RPMI7951 (cell line): Measurements from ENCODE around the gene VWA8. TPM values are rescaled to one million over a fixed set of nuclear protein-coding genes. Genes with fewer than 3 reads are reported as not detected.

ENCODE experiments used
- DNase-seq: peaks from one replicate; pipeline ENCODE4 v3.0.0-alpha.2; 2012; ENCODE audit warnings: low read depth
- total RNA-seq: library from RNA; depleted of rRNA; stranded (reverse); fragments of >200 nt; shearing (Covaris generic); gene quantifications from 2 replicates; pipeline ENCODE4 v1.2.3, GENCODE V29; 2014

VWA8 gene
- total RNA-seq, 1 experiment from 2014 or later = 8.5 TPM

DNA sequence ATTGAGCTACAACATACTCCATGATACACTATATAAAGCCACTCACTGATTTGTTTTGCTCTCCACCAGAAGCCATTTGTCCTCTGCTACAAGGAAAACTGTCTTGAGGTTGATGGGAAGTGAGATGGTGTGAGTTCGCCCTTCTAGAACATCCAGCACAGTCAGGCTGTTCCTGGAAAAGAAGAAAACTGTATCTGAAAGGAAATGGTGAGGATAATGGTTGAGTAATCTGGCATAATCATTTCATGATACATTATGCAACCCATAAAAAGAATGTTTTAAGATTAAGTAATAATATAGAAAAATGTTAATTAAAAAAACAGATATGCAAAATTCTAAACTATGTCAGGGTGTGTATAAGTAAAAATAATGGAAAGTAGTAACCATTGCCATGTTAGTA, 269.6 kb downstream of the VWA8 start:
- DNase-seq = no peak

- DNase-seq = no peak
Observed at GRCh38 chr13:41682766-41683165, 278.1 kb downstream of the VWA8 start.

DNA sequence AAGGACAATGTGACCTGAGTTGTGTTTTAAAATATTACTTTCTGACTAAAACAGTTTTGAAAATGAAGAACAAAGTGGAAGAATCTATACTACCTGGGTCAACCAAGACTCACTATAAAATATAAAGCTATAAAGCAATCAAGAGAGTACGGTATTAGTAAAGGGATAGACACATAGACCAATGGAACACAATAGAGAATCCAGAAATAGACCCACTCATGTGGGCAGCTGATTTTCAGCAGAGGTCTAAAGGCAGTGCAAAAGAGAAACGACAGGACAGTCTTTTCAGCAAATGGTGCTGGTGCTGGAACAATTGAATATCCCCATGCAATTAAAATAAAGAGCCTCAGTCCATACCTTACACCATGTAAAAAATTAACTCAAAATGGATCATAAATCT, 278.9 kb downstream of the VWA8 start:
- no peak for DNase-seq

GRCh38 chr13:41681587-41681986, 279.3 kb downstream of the VWA8 start:
- DNase-seq = no peak

DNA sequence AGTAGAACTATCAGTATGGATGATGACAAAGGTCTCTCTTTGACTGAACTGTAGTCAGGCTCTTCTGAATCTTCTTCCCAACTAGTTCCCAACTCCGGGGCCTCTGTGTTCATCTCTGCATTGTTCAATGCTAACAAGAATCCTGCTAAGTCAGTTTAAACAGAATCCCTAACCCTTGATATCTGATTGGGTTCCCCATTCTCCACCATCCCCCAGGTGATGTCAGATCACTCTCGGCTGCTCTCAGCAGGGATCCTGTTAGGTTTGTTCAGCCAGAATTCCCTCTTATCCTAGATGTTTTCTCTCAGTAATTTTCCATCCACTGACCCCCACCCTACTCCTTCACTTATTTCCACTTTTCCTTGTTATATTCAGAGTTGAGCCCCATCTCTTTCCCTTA, 280.0 kb downstream of the VWA8 start:
- DNase-seq = no peak

DNA sequence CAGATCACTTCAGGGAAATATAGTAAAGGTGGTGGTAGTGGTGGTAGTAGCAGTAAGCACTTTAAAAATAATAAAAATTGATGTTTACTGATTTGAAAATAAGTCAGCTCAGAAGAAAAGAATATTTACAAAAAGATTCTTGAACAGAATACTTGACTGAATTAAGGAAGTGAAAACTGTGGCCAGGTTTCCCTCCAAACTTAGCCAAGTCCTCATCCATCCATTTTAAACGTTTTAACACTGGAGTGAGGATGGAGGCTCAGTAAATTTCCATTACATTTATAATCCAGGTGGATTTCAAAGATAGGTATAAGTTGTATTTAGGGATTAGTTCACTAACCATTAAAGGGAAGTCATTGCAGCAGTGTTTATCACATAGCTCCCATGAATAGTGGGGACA, 282.1 kb downstream of the VWA8 start:
- no peak for DNase-seq

DNA sequence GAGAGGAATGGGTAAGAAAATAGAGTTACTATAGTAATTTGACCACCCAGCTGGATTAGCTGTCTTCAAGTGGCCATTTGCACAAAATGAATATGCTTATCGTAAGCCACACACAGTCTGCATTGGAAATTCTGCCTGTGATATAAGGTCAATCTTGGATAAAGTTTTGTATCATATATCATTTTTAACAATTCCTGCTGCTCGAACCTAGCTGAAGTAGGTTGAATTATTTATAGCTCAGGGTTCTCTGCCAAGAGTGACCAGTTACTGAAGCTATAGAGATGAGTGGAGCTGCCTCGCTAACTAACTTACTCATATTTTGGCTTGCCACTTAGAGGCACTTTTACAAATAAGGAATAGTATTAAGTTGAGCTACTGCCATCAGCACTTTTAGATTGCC, 282.7 kb downstream of the VWA8 start:
- peak; percentile 12 for DNase-seq

DNA sequence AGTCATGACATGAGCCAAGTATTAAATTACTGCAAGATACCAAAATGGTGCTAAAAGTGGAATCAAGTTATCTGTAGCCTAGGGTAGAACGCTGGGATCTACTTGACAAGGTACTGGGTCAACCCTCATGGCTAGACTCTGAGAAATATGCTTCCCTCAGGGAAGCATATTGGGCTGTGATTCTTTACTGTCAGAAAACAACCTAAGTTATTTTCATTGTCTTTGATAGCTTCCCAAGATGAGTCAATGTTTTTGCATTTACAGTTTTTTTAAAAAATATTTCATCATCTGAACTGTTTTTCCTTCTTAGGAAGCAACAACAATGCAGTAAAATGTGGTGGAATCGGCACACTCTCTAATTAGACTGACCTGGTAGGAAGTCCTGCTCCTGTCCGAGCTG, 285.6 kb downstream of the VWA8 start:
- DNase-seq = no peak

- DNase-seq = no peak
Observed at GRCh38 chr13:41674246-41674645, 286.7 kb downstream of the VWA8 start.

GRCh38 chr13:41673640-41674039, 287.3 kb downstream of the VWA8 start:
- no peak for DNase-seq

GRCh38 chr13:41670873-41671443, 290.0 kb downstream of the VWA8 start:
- no peak for DNase-seq

- peak; percentile 84 for DNase-seq
Observed at GRCh38 chr13:41668130-41668757, 292.7 kb downstream of the VWA8 start.

GRCh38 chr13:41666644-41667043, 294.3 kb downstream of the VWA8 start:
- no peak for DNase-seq

GRCh38 chr13:41660411-41660810, 300.5 kb downstream of the VWA8 start:
- no peak for DNase-seq

DNA sequence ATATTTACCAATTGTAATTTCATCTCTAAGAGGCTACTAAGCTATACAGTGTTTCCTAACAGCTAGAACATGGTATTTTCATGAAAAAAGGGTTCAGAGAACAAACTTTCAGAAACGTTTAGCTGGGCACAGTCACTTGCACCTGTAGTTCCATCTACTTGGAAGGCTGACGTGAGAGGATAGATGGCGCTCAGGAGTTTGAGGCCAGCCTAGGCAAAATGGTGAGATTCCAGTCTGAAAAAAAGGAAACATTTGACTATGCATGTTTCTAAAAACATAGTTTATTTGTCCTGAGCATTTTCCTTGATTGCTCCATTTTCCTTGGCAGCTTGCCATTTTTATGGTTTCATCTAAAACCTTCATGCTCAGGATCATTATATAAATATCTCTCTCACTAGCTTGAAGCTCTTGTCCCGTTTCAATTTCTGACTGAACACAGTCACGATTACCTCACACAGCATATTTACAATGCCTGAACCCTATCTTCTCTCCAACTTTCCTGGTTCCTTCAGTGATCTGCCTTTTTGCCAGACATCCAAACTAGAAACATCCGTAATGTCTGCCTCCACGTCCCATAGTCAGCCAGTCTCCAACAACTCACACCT, 302.8 kb downstream of the VWA8 start:
- DNase-seq = no peak

GRCh38 chr13:41655997-41656396, 304.9 kb downstream of the VWA8 start:
- DNase-seq = no peak

- no peak for DNase-seq
Observed at GRCh38 chr13:41654796-41655195, 306.1 kb downstream of the VWA8 start.

DNA sequence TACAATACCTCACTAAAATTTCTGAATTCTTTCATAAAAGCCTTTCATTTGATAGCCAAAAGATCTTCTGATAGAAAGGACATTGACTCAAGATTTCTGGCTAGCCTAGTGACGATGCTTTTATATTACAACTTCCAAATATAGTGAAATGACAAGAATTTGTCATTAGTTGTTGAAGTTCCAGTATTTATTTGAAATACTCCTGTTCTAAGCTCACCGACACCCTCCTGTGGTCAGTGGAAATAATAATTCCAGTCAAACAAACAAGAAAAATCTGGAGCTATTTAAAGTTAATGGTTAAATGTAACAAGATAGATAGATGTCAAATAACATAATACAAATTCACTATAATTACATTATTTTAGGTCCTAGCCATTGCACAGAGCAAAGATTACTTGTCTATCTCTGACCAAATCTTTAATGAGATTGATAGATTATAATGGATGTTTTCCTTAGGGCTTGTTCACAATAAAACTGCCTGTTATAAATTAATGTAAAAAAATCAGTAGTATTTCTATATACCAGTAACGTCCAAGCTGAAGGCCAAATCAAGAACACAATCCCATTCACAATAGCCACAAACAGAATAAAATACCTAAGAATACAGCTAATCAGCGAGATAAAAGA, 308.1 kb downstream of the VWA8 start:
- DNase-seq = peak; percentile 47

DNA sequence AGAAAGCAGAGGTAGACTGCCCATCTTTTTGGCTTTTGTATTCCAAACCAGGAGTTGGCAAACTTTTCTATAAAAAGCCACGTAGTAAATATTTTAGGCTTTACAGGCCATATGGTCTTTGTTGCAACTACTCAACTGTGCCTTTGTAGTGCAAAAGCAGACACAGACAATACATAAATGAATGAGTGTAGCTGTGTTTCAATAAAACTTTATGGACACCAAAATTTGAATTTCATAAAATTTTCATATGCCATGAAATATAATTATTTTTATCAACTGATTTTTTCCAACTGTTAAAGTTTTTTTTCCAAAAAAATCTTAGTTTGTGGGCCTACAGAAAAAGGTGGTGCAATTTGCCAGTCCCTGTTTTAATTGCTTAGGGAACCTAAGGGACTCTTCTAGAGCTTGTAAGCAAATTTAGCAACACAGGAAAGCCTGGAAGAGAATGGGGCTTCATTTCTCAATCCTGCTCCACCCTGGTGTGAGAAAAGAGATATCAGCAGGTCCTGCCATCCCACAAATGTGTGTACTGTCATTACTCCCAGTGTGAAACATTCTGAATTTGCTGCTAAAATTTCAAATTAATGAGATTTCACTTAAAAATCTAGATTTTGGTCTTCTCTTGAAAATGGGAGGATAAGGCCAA, 309.4 kb downstream of the VWA8 start:
- DNase-seq = no peak

DNA sequence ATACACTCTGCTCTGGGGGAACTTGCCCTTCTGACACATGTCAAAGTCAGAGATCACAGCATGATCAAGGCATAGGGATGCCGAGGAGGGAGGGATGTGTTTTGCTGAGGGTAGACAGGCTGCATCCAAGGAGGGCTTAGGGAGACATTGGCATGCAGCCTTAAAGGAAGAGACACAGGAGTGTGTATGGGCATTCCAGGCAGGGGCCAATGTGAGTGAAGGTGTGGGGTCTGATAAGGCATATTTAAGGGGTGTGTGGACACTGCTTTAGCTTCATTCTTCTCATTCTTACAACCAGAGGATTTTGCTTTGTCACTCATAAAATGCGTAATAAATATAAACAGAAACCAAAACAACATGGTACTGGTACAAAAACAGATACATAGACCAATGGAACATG, 310.2 kb downstream of the VWA8 start:
- no peak for DNase-seq

DNA sequence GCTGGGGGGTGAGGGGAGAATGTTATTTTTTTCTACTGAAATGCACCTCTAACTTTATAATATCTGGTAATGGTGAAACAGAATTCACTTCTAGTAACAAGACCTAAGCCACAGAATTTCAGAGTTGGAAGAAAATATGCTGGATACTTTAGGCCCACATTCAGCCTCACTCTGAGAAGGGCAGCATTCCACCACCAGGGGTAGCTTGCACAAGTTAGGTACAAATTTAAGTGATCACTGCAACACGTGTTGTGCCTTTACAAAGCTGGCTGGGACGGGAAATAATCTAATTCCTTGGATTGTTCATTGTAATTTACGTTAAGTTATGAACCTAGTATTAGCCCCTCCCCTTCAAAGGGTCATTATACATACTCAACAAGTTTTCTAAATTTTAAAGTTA, 311.2 kb downstream of the VWA8 start:
- DNase-seq = peak; percentile 8

- peak; percentile 33 for DNase-seq
Observed at GRCh38 chr13:41648314-41648935, 312.5 kb downstream of the VWA8 start.
